C4-2B (cell line): ENCODE data around the gene NAA40.

Experiments used
- CTCF ChIP-seq: fragments of 450-650 bp; conservative IDR thresholded peaks from 2 replicates; pipeline ENCODE4 v1.5.1; 2017; ENCODE audit warnings: mild to moderate bottlenecking
- ZFX ChIP-seq: fragments of 450-650 bp; IDR thresholded peaks from 2 replicates; pipeline ENCODE4 v1.6.1; 2017

GRCh38 chr11:63920126-63920938 is 18.5 kb upstream of the NAA40 start:
- no peak for TF ChIP-seq CTCF
- TF ChIP-seq ZFX = no peak
